LHCN-M2 (cell line): ENCODE measurements around the gene PM20D1. TPM values are rescaled to one million over a fixed set of nuclear protein-coding genes. Genes with fewer than 3 reads are reported as not detected.

Source experiments
- DNase-seq: peaks from one replicate; pipeline ENCODE4 v3.0.0-alpha.2; 2012; ENCODE audit warnings: low read depth
- total RNA-seq: library from RNA; depleted of rRNA; stranded (reverse); fragments of >200 nt; gene quantifications from 2 replicates; pipeline ENCODE4 v1.2.3, GENCODE V29; 2014

PM20D1 gene
- total RNA-seq, 1 experiment from 2014 or later, result not detected

DNA sequence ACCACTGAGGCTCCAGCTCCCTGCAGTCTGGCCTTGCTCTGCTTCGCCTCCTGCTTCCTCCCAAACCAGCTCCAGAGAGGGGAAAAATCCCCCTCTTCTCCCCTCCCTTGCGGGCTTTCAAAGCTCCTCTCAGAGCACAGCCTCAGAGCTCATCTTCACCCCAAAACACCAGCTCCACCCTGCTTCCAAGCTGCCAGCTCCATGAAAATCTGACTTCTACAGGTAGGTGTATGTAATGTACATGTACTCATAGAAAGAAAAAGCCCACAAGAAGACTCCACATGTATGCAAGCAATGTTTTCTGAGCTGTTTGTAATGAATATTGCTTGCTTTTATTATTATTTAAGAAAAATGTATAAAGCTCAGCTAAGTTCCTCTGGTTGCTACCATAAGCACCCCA is 45.3 kb downstream of the PM20D1 start:
- no peak for DNase-seq

DNA sequence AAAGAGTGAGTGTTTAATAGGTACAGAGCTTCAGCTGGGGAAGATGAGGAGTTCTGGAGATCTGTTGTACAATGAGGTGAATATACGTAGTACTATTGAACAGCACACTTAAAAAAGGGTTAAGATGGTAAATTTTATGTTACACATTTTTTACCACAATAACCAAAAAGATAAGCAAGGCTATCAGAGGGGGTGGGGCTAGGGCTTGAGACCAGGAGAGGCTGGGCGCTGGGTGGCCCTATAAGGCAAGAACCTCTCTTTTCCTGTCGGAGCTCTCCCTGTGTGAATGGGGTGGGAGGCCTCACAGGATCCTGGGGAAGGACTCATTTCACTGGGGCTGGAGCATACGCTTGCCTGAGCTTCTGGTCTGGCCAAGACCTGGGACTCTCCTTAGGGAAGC is 45.9 kb downstream of the PM20D1 start:
- DNase-seq, result no peak

DNA sequence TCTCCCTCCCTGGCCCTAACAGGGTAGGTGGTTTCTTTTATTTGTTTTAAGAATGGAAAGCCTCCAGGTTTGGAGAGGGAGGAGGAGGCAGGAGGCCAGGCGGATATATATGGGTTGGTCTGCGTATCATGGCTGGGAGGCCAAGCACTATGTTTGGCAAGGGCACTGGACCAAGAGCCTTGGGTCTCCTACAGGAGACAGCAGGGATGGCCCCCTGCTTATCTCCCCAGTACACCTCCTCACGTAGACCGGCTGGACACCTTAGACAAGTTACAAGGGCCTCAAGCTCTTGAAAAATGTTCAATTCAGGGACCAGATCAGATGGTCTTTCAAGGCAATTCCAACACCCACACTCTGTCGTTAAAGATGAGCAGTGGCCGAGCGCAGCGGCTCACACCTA is 47.9 kb downstream of the PM20D1 start:
- no peak for DNase-seq

DNA sequence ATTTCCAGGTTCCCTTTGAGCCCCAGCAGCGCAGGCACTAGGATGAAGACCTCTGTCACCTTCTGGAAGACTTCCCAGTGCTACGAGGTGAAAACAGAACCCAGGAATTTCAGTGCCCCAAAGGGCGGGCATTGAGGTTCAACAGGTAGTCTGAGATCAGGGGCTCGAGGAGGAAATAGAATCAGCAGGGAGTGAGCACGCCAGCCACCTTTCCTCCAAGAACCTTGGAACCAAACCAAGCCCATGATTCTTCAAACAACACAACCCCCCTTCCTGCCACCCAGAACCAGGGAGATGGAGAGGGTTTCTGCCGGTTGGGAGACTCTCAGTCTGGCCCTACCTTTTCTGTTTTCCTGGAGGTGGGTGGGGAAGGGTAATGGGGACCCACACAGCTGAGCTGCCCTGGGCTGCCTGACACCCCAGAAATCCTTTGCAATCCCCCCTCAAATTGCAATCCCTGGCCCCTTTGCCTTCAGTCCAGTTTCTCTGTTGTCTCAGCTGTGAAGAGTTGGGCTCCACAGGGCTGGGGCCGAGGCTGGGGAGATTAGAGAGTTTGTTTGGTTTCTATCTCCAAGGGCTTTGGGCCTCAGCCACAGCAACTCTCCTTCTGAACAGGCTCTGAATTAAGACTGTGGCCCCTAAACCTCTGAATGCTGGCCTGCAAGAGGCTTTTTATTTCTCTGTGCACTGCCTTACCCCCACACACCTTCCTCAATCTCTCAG is 48.8 kb downstream of the PM20D1 start:
- DNase-seq, result no peak

DNA sequence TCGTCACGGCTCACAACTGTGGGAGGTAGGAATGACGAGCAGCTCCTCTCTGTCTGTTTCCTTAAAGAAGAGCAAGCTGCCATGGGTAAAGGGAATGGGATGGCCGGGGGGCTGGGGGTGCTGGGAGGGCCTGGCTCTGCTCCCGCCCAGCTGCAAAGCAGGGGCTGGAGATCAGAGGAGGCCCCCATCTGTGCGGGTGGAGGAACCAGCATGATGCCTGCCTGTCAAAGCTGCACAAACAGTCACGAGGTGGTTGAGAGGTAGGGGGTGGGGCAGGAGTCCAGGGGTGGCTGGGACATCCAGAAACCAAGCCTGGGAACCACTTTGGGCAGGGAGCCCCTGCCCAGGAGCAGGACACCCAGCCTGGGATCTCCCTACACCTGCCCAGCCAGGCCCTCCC is 49.5 kb downstream of the PM20D1 start:
- no peak for DNase-seq

DNA sequence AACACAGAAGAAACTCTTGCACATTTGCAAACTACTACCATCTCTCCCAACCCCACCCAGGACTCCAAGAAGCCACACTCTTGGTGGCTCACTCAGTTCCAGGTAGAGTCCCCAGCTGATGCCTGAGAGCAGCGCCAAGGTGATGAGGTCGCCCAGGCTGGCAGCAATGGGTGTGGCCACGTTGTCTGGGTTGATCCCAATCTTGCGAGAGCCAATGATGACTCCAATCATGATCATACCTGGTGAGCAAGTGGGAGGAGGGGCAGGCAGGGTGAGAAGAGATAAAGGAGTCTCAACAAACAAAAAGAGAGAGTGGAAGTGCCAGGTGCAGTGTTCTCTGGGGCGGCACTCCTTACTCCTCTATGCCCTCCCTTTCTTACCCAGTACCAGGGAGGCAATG is 51.4 kb downstream of the PM20D1 start:
- DNase-seq, result no peak

DNA sequence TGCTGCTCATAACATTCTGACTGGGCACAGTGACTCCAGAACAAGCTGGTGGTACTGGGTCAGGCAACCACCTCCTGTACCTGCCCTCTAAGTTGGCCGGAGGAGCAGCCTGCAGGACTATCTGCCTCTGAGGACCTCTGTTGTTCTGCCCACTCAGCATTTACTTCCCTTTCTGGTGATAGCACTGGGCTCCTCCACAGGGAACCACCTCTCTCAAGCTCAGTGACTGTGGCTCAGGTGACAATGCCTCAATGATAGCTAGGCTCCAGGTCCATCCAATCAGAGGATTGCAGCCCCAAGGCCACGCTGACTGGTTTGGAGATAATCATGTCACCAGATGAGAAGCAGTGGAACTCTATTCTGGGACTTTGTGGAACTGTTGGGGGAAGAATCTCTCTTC is 52.8 kb downstream of the PM20D1 start:
- DNase-seq, result no peak

DNA sequence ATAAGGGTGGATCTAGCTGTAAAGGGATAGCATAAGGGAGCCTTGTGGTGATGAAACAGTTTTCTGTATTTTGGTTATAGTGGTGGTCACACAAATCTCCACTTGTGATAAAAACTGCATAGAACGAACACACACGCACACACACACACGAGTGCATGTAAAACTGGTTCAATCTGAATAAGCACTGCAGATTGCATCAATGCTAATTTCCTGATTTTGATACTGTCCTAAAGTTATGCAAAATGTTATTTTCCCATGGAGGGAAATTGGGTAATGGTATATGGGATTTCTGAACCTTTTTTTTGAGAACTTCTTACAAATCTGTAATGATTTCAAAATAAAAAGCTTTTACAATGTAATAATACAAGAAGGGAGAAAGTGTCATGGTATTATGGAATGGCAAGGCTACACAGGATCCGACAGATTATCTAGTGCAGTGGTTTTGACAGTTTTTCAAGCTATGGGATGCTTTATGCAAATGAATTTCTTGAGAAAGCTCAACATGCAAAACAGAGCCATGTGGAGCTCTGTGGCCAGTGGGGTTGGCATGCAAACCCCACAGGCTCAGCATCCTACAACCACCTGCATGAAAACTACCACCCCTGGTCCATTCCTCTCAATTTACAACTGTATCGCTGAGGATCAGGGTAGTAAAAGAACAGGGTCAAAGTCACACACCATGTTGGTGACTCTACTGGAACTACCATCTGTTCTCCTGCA is 55.8 kb downstream of the PM20D1 start:
- no peak for DNase-seq

DNA sequence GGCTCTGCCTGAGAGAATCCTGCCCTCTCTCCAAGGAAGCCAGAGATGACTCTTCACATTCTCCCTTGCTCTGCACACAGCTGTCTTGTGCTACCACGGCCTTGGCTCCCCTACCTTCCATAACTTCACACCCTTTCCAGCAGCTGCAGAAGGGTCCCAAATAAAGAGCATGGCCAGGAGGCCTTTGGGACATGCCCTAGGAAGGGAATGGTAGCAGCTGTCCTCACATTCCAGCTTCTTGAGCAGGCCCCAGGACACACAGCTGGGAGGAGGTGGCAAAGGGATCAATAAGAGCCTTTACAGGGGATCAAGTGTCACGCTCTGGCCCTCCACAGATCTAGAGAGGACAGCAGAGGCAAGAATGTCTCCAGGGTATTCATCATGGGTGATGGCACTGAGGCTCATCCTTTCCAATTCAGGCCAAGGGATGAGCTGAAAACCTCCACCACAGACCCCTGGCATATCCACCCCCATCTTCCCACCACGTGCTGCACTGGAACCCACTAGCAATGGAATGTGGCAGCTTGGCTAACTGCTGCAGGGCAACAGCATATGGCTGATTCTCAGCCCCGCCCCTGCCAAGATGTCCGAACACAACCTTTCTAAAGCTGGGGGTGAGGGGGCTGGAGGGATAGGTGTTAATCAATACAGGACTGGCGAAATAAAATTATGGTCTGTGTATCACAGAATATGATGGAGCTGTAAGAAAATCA is 56.8 kb downstream of the PM20D1 start:
- DNase-seq, result peak; percentile 33

DNA sequence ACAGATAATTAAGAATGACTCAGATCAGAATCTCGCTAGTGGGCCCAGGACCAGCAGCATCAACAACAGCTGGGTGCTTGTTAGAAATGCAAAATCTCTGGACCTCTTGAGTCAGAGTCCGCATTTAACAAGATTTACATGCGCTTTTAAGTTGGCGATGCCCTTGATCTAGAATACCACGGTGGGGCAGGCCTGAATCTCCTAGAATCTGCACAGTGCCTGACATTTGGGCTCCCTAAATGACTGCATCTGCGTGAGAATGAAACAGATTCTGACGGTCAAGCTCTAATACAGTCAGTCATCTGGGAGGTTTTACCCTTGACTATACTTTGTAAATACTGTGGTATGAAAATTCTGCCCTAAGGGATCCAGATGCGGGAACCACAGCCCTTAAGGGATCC is 57.5 kb downstream of the PM20D1 start:
- peak; percentile 17 for DNase-seq

DNA sequence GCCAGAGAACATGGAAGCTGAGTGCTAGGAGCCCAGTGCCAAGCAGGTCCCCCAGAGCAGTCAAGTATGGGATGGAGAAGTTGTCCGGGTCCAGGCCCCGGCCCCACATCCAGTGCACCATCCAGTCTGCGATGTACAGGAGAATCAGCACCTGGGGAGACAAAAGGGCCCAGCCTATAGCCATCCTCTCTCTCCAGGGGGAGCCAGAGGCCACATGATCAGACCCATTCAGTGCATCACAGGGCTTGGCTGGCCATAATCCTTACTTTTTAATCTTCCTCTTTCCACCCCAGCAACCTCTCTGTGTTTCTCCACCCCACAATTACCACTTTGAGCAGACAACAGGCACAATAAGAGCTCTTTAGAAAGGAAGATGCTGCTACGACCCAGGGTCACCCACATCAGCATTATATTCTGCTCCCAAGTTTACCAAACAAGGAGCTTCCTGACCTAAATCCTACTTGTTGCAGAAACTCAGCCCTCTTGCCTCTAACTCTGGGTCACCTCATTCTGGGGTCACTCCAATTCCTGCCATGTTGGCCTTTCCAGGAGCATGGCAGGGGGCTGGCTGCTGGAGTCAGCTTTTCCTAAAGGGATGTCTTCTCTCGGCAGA is 58.3 kb downstream of the PM20D1 start:
- peak; percentile 49 for DNase-seq

DNA sequence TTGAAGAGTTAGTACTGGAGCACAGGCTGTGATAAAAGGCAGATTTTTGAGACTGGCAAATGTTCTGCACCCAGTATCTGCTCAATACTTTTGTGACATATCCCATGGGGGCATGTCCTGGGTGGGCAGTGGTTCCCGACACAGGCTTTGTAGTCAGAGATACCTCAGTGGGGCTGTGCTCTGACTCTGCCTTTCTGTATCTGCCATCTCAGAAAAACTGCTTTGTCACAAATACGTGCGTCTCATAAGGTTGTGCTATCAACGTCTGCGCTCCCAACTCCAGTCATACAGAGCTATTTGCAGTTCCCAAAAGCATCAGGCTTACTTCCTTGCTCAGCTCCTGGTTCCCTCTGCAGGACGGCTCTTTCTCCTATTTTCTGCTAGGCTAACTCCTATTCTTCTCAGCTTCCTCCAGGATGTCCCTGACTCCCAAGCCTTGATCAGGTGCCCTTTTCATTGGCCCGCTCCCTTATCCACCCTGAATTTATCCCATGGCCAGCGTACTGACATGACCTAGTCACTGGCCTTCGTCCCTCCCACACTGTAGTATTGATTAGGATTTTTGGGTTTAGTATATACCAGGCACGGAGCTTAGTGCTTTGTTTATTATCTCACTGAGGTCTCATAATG is 62.5 kb downstream of the PM20D1 start:
- DNase-seq, result no peak

DNA sequence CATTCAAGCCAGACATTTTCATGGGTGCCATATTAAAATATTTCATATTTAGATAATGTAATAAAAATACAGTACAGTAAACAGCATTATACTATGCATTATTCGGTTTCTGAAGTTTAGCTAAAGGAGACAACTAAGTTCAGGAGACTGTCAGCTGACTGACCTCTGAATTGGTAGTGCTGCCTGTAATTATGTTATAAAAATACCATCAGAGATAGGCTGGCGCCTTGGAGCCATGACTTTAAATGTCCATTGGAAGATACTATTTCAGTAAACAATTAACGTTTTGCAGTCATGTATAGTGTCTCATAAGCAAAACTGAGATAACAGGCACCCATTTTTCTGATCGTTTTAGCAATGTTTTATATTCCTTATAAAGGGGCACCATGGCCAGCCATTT is 63.3 kb downstream of the PM20D1 start:
- DNase-seq, result no peak

DNA sequence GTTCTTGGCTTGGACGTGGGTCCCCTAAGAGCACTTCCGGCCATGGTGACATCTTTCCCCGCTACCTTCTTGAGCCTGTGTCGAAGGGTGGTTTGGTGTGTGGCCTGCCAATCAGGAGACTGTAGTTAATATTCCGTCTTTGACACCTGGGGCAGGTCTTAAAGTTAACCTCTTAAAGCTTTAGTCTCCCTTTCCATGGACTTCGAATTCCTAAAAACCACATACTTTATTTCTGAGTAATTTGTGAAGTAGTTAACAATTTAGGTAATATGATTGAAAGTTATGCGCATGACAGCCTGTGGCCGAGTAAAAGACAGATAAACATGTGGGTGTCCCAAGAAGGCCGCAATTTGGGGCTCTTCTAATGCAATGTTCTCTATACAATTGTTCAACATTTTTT is 64.5 kb downstream of the PM20D1 start:
- no peak for DNase-seq

DNA sequence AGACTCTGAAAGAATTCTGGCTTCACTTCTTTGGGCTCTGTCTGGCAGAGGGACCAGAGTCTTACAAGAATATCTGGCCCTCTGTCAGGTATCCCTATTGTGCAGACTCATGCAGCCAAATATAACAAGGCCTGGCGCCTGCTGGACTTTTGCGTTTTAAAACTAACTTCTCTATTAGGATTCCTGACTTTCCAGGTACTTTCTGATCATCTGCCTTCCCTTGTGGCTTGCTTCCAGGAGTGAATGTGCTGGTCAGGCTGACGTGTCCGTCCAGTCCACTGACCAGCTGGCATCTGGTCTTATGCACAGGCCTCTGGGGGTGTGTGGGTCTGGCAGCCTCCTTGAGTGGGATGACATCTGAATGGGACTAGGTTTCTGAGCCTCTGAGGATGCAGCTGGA is 66.0 kb downstream of the PM20D1 start:
- peak; percentile 74 for DNase-seq

DNA sequence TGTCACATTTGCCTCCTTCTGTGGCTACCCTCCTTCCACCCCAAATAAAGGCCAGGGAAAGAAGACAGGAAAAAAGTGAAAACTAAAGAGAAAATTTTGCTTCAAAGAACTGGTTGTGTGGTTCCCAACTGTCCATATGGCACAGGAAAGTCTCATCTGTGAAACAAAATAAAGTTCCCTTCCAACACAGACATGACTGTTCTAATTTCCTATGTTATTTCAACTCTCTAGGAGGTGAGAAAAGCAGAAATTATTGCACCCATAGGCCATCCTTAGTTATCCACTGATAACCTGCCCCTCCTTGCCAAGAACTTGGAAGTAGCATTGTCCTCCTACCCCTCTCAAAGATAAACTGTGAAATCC is 66.5 kb downstream of the PM20D1 start:
- no peak for DNase-seq

DNA sequence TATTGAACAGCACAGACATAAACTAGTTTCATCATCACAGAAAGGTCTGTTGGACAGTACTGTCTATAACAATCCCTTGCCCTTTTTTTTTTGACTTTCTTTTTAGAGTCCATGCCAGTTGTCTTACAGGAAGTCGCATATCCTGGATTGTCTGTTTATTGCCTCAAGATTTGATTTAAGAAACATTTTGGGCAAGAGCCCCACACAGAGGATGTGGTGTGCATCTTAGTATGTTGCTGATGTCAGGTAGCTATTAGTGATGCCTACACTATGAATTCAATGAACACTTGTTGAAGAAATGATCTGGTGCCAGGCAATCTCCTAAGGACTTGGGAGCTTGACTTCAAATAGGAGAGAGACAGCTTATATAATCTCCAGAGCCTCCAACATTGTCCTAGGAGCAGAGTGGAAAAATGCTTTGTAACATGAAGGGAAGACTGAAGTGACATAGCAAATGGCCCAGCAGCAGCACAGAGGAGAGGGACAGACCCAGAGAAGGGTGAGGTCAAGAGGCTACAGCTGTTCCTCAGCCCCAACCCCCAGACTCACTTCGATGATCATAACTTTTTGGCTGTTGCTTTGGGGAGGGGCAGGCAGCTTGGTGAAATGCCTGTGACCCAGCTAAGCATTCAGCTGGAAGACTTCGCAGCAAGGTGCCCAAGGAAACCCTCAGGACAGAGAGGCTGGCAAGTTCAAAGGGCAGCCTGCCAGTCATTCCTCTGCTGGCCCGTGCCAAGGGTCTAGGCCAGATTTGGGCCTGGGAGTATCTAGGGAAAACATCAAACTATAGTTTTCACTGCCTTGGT is 67.1 kb downstream of the PM20D1 start:
- no peak for DNase-seq

DNA sequence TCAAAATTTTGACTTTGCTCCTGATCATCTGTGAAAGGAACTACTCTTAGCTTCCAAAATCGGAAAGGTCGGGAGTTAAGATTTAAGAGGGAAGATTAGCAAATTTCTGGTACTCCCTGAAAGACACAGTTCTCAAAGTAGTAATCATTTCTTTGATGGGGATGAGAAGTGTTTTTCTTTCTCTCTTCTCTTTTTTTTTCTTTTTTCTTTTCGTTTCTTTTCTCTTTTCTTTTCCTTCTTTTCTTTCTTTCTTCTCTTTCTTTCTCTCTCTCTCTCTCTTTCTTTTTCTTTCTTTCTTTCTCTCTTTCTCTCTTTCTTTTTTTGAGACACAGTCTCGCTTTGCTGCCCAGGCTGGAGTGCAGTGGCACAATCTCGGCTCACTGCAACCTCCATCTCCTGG is 69.6 kb downstream of the PM20D1 start:
- DNase-seq, result no peak
